ENCODE data around the gene APLF.
"Not testable (repeated sequence)": the region's sequence is repeated elsewhere in the genome, so short reads cannot be mapped to it uniquely, and the experiment has no call there.

Gene APLF

GRCh38 chr2:68472796-68473414, 5.5 kb downstream of the APLF start:
- DNase-seq (ENCODE audit: low read depth in 1 of 2, low spot score in 1 of 2): no peak

GRCh38 chr2:68475110-68475509, 7.7 kb downstream of the APLF start:
- no peak for DNase-seq (ENCODE audit: low read depth in 1 of 2, low spot score in 1 of 2)

DNA sequence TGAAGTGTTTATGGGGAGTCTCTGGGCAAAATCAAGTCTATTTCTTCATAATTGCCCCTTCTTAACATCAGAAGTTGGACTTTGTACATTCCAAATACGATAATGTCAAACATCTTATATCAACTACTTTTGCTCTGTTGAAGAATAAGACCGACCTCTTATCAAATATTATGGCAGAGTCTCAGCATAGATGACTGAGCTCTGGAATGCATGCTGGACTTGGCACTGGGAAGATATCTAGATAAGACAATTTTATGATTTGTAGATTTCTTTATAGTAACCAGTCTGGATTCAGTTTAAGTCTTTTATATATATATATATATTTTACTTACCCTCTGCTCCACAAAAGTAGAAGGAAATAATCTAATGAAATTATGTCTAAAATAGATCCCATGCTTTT, 8.2 kb downstream of the APLF start:
- no peak for DNase-seq (ENCODE audit: low read depth in 1 of 2, low spot score in 1 of 2)

DNA sequence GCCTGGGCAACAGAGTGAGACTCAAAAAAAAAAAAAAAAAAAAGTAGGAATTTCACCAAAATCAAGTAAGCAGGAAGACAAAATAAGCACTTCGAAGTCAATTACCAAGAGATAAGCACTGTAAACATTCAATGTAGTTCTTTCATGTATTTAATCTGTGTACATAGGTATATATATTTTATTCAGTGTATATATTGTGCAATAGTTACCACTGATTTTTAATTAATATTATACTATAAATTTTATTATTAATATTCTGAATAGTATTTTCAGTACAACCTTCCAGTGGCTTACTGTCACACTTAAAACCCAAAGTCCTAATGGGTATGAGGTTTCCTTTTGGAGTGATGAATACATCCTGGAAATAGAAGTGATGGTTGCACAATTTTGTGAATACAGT, 9.1 kb downstream of the APLF start:
- DNase-seq (ENCODE audit: low read depth in 1 of 2, low spot score in 1 of 2): no peak

DNA sequence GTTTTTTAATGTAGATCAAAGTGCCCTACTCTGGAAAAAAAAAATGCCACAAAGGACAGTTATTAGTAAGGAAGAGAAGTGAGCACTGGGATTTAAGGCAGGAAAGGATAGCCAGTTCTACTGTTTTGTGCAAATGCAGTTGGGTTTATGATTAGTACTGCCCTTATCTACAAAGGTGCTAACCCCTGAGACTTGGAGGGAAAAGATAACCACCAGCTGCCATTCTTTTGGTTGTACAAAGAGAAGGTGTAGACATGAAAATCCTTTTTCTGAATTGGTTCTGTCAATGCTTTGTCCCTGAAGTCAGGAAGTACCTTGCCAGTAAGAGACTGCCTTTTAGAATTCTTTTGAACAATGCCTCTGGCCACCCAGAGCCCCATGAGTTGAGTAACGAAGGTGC, 11.3 kb downstream of the APLF start:
- no peak for DNase-seq (ENCODE audit: low read depth in 1 of 2, low spot score in 1 of 2)

DNA sequence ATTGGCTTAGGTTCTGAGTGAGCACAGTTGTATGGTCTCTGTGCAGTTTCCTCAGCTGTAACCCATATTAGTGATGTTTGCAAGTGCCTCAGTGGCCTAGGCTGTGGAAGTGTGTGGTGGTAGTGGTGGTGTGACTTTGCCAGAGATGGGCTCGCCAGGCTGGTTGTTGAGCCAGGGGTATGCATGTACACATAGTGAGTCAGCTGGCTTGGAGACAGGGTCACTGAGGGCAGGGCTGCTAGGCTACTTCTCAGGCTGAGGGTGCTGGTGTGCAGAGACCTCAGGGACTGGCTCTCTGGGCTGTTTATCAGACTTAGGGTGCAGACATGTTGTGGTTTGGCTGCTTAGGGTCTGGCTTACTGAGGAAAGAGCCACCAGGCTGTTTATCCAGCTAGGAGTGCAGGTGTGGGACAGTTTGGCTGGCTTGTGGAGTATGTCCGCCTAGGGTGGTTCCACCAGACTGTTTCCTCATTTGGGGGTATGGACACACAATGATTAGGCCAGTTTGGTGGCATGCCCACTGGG, 15.0 kb downstream of the APLF start:
- no peak for DNase-seq (ENCODE audit: low read depth in 1 of 2, low spot score in 1 of 2)

GRCh38 chr2:68483011-68483410, 15.6 kb downstream of the APLF start:
- no peak for DNase-seq (ENCODE audit: low read depth in 1 of 2, low spot score in 1 of 2)

DNA sequence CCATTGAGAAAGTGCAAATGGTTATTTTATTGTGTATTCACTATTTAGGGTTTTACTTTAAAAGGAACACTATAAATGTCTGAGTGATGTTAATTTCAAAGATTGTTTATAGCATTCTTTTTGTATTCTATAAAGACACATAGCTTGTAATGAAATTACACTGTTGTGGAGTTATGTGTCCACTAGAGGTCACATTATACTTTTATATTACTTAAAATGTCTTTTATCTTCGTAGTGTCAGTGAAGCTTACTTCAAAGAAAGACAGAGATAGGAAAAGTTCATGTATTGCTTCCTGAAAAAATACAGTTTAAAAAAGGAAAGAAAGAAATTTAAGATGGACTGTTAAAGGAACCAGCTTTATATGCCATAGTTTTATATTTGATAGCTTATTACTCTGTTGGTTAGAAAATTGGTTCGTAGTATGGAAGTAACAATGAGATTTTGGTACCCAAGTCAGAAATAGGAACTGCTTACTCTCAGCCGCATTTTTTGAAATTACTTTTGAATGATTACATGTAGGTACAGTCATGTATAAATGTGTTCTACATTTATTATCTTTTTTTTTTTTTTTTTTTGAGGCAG, 20.5 kb downstream of the APLF start:
- DNase-seq (ENCODE audit: low read depth in 1 of 2, low spot score in 1 of 2): no peak

DNA sequence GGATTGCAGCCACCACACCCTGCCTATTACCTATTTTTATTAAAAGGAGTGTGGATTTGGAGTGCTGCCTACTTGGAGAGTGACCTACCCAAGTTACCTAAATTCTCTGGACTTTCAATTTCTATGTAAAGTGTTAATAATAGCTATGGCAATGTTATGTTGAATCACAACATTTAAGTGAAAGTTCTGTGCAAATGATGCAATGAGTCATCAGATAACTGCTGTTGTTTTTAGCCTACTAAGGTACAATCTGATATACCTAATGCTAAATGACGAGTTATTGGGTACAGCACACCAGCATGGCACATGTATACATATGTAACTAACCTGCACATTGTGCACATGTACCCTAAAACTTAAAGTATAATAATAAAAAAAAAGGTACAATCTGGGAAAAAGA, 21.2 kb downstream of the APLF start:
- not testable (repeated sequence) for DNase-seq (ENCODE audit: low read depth in 1 of 2, low spot score in 1 of 2)

- DNase-seq (ENCODE audit: low read depth in 1 of 2, low spot score in 1 of 2): no peak
Measured at GRCh38 chr2:68489282-68489681, 21.9 kb downstream of the APLF start.

- DNase-seq (ENCODE audit: low read depth in 1 of 2, low spot score in 1 of 2): no peak
Measured at GRCh38 chr2:68491582-68491981, 24.2 kb downstream of the APLF start.

DNA sequence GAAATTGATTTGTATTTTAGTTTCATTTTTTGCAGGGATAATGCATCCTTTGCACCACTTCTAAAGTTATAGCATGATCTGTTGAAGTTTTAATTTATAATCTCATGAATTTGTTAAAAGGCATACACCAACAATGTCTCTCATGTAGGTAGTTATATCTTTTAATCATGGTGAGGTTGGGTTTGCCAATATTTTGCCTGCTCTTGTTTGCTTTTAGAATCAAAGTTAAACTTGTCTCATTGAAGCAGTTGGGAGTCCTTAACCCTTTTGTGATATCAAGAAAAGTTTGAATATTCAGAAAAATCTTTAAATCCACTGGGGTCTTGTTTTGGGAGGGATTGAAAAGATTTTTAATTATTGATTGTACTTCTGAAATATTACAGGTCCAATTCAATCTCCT, 31.7 kb downstream of the APLF start:
- DNase-seq (ENCODE audit: low read depth in 1 of 2, low spot score in 1 of 2): no peak

- no peak for DNase-seq (ENCODE audit: low read depth in 1 of 2, low spot score in 1 of 2)
Measured at GRCh38 chr2:68500649-68501048, 33.3 kb downstream of the APLF start.

GRCh38 chr2:68501768-68502167, 34.4 kb downstream of the APLF start:
- no peak for DNase-seq (ENCODE audit: low read depth in 1 of 2, low spot score in 1 of 2)

GRCh38 chr2:68505603-68506159, 38.3 kb downstream of the APLF start:
- no peak for DNase-seq (ENCODE audit: low read depth in 1 of 2, low spot score in 1 of 2)

DNA sequence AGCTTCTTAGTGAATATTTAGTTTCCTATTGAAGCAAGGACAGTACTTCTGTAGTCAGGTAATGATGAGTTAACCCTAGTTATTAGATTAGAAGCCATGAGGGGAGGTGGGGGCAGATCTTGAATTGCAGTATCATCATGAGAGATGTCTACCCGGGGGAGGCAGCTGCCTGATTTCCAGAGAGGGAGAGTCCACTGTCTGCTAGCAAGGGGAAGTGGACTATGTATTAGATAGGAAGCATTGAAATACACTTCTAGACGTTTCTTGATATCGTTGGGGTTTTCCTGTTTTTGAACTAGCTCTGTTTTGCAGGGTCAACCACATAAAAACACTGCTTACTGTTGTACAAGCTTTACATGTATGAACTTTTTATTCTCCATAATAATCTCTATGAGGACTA, 38.8 kb downstream of the APLF start:
- no peak for DNase-seq (ENCODE audit: low read depth in 1 of 2, low spot score in 1 of 2)

DNA sequence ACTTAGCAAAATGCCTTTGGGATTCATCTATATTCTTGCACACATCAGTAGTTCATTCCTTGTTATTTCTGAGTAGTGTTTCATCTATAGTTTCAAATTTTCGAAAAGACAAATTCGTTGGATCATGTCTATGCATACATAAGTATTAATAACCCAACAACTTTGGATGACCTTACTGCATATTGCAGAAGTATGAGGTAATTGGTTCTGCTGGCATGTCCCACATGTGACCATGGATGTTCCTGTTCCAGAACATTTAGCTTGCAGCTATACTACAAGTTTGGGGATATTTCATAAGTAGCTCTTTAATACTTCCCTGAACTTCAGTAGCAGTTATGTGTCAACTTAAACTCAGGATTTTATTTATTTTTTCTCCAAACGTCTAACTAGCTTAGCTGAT, 44.9 kb downstream of the APLF start:
- no peak for DNase-seq (ENCODE audit: low read depth in 1 of 2, low spot score in 1 of 2)

GRCh38 chr2:68512966-68513365, 45.6 kb downstream of the APLF start:
- DNase-seq (ENCODE audit: low read depth in 1 of 2, low spot score in 1 of 2): no peak

DNA sequence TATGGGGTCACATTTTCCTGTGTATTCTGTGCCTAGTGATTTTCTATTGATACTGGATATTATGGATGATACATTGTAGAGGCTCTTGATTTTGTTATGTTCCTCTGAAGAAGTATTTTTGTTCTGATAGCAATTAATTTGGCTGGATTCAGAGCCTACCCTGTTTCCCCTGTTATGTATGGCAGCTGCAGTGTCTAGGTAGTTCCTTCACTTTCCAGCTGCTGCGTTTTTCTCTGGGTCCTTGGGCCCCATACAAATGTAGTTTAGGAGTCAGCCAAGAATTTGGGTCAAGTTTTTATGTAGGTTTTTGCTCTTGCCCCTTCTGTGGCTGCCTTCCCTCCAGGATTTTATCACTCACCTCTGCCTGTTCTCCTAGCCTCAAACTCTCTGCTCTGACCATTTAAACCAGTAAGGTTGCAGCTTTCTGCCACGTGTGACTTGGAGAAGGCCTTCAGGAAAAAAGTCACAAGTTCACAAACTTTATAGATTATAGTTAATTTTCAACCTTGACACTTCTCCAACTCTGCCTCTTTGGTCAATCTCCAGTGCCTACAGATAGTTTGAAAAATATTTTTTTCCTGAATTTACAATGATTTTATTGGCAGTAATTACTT, 47.0 kb downstream of the APLF start:
- DNase-seq (ENCODE audit: low read depth in 1 of 2, low spot score in 1 of 2): no peak

- DNase-seq (ENCODE audit: low read depth in 1 of 2, low spot score in 1 of 2): no peak
Measured at GRCh38 chr2:68516051-68516955, 48.9 kb downstream of the APLF start.

GRCh38 chr2:68519236-68519635, 51.9 kb downstream of the APLF start:
- DNase-seq (ENCODE audit: low read depth in 1 of 2, low spot score in 1 of 2): no peak
